ENCODE results near the gene OR2T5.
"Not testable (repeated sequence)": the region's sequence is repeated elsewhere in the genome, so short reads cannot be mapped to it uniquely, and the experiment has no call there.

Gene OR2T5

DNA sequence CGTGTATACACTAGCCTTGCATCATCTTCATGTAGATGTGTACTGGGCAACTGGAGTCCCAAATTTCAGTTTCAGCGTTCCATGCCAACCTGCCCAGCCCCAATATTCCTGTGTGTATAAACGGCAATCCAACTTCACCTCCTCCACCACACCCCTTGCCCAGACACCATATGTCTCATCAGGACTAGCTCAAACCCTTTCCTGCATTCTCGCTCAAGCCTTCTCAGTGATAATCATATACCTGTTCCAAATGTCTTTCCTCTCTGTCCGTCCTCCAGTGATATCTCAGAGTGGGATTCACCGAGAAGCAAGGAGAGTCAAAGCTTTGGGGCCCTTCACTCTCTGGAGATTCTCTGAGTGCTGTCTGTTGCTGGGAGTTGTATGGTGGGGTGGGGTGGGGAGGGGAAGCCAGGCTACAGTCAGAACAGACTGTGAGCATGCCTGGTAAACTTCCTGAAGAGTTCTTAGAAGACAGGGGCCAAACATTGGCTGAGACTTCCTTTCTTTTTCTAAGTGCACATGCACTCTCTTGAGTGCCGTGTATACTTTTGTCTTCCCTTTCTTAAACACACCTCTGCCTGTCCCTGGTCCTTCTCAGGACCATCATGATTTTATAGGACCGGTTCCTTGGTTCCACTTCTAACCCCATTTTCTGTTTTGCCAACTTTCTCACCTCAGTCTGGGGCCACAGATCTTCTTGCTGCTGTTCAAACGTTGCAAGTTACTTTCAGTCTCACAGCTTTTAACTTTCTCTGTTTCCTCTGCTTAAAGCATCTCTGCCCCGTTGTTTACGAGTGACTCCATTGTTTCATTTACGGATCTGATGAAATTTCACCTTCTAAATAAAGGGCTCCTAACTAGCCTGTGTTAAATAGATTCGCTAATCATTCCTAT, 6.5 kb upstream of the OR2T5 start:
- H3K4me3 ChIP-seq (ENCODE audit: low read depth, low read length); DNase-seq (ENCODE audit: low read depth): not testable (repeated sequence)

DNA sequence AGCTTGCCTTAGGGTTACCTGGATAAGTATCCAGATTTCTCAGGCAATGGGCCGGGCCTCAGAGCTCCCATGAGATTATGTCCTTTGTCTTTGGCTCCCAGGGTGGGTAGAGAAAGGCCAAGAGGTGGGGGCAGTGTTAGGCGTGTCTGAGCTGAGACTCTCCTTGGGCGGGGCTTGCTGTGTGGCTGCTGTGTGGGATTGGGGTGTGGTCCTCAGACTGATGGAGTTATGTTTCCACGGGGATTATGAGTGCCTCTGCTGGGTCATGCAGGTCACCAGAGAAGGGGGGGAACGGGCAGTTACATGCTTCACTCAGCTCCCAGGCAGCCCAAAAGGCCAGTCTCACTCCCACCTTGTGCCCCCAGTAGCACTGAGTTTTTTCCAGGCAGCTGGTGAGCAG, 8.3 kb downstream of the OR2T5 start:
- not testable (repeated sequence) for DNase-seq (ENCODE audit: low read depth); H3K4me3 ChIP-seq (ENCODE audit: low read depth, low read length)

DNA sequence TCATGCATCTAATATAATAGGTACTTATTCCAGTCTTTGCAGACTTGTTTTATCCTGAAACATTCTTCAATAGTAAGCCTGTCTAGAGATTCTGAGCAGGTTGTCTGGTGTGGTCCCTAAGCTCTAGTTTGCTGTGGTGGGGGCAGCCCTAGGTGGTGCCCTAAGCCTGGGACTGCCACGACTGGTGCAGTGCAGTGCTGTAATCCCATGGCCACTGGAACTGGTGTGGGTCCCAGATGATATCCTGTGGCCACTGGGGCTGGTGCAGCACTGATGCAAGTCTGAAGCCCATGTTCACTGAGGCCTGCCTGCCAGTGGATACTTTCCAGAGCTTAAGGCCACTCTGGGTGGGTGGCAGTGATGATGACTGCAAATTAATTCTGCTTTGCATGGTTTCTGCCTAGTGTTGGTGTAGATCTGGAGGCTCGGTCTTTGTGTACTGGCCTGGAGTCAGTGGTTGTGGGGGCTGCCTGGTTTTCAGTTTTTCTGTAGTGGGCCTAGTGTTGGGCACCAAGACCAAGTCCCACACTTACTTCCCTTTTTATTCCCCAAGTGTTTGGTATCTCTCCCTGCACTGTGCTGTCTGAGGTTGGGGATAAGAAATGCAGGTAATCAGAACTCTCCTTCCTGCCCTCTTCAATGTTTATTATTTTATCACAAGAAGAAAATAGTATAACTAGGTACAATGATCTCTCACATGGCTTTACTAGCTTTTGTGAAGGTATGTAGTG, 12.1 kb downstream of the OR2T5 start:
- DNase-seq (ENCODE audit: low read depth); H3K4me3 ChIP-seq (ENCODE audit: low read depth, low read length): not testable (repeated sequence)

DNA sequence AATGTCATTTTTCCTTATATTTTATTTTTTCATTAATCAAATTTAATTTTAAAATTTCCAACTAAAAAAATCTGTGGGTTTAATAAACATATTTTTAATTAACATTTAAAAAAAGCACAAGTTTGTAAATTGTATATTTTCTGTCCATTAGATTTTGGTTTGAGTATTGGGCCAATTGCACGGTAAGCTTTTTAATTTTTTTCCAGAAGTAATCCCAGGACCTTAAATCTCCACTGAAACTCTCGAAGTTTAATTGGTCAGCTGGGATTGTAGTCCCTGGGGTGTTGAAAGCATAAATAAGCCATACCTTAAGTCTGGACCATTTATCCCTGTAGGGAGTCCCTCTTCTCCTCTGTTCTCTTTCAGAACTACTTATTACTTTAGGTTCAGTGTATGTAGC, 19.4 kb downstream of the OR2T5 start, which contains the start of gene OR2G6:
Gene OR2G6 (plus strand): TSS at position 301 of the 400 bp plus-strand sequence. CDS start 13,574 bp downstream, outside the sequence.
- DNase-seq (ENCODE audit: low read depth) = not testable (repeated sequence)

DNA sequence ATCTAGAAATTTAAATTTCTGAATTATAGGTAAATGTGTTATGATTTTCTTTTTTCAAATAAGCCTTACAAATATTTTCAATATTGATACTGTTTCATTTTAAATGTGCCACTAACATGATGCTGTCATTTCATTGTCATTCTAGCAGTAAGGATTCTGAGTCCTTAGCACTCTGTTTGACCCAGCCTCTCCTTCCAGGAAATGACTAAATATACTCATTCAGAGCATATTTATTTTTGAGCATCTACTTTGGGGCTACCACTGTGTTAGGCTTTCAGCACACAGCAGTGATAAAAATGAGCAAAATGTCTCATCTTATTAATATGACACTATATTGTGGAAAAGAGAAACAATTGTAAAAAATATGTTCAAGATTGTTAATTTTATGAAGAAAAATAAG, 21.8 kb downstream of the OR2T5 start:
- not testable (repeated sequence) for DNase-seq (ENCODE audit: low read depth); H3K4me3 ChIP-seq (ENCODE audit: low read depth, low read length)

More for the DNA sequence above, 19.4 kb downstream of the OR2T5 start, which contains the start of gene OR2G6:
- H3K4me3 ChIP-seq (ENCODE audit: low read depth, low read length) = not testable (repeated sequence)

DNA sequence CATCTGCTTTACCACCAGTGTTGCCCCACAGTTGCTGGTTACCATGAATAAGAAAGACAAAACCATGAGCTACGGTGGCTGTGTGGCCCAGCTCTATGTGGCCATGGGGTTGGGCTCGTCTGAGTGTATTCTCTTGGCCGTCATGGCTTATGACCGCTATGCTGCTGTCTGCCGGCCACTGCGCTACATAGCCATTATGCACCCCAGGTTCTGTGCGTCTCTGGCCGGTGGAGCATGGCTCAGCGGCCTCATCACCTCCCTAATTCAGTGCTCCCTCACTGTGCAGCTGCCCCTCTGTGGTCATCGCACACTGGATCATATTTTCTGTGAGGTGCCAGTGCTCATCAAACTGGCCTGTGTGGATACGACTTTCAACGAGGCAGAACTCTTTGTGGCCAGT, 33.5 kb downstream of the OR2T5 start:
- TF ChIP-seq, protein P1, sequence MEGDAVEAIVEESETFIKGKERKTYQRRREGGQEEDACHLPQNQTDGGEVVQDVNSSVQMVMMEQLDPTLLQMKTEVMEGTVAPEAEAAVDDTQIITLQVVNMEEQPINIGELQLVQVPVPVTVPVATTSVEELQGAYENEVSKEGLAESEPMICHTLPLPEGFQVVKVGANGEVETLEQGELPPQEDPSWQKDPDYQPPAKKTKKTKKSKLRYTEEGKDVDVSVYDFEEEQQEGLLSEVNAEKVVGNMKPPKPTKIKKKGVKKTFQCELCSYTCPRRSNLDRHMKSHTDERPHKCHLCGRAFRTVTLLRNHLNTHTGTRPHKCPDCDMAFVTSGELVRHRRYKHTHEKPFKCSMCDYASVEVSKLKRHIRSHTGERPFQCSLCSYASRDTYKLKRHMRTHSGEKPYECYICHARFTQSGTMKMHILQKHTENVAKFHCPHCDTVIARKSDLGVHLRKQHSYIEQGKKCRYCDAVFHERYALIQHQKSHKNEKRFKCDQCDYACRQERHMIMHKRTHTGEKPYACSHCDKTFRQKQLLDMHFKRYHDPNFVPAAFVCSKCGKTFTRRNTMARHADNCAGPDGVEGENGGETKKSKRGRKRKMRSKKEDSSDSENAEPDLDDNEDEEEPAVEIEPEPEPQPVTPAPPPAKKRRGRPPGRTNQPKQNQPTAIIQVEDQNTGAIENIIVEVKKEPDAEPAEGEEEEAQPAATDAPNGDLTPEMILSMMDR (conservative IDR thresholded peaks at IDR 0.05; ENCODE audit: low read depth, low read length) = no peak
- no peak for DNase-seq (ENCODE audit: low read depth)
- H3K4me3 ChIP-seq (ENCODE audit: low read depth, low read length) = no peak overlapping the region

DNA sequence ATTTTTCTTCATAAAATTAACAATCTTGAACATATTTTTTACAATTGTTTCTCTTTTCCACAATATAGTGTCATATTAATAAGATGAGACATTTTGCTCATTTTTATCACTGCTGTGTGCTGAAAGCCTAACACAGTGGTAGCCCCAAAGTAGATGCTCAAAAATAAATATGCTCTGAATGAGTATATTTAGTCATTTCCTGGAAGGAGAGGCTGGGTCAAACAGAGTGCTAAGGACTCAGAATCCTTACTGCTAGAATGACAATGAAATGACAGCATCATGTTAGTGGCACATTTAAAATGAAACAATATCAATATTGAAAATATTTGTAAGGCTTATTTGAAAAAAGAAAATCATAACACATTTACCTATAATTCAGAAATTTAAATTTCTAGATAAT, 49.1 kb downstream of the OR2T5 start:
- DNase-seq (ENCODE audit: low read depth); H3K4me3 ChIP-seq (ENCODE audit: low read depth, low read length): not testable (repeated sequence)
